HG03175 (cell line): ENCODE measurements around the gene TMC5.

Source experiments
- ATAC-seq: cut with Tn5 transposase; IDR thresholded peaks from one replicate; pipeline ENCODE4 v1.9.1; 2021; ENCODE audit warnings: mild to moderate bottlenecking, moderate library complexity; ENCODE audit not compliant: unreplicated experiment

Gene TMC5

DNA sequence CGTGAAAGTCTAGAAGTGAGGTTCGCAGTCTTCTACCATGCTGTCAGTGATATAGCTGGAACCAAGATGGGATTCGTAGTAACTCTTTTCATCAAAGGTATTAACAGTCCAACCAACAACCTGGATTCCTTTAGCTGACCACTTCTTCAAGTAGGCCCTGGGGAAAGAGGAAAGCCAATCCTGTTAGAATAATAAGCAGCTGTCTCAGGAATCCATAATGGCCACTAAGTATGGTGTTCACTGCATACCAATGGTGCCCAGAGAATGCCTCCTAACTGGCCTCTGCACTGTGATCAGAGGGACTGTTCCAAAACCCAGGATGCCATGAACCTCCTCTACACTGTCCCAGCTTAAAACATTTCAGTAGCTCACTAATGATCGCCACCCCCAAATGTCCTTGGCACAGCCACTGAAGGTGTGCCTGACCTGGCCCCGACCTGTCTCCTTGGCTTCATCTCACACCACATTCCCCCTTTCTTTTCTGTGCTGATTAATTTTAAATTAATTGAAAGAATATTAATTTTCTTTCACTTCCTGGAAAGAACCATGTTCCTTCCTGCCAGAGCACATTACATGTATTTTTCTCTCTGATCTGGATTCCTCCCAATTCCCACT, 85.9 kb downstream of the TMC5 start:
- ATAC-seq = no peak

DNA sequence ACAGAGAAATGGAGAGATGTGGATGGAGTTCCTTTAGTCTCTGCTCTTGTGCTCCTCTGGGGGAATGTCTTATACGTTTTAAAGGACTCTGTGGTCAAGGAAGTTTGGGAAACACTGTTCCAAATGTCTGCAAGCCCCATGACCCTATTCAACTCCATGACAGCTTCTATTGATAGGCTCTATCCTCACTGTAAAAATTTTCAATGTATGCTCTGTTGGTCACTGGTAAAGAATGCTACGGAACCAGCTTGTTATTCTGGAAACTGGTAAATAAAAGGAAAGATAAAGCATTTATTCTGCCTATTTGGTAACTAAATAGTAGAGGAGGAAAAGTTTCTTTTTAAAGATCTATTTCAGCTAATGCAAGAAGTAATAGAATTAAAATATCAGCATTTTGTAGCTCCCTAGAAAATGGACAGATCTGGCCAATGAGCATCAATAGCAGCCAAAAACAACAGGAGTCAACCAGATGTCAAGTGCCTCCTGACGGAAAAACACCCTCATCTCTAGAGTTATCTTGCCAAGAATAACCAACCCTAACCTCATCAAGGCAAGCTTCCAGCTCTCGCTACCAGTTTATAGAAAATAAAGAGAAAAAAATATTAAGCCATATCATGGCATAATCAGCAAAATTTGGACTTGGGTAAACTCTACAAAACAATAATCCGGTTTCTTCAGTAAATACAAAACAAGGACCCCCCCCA, 88.1 kb downstream of the TMC5 start:
- ATAC-seq = no peak

DNA sequence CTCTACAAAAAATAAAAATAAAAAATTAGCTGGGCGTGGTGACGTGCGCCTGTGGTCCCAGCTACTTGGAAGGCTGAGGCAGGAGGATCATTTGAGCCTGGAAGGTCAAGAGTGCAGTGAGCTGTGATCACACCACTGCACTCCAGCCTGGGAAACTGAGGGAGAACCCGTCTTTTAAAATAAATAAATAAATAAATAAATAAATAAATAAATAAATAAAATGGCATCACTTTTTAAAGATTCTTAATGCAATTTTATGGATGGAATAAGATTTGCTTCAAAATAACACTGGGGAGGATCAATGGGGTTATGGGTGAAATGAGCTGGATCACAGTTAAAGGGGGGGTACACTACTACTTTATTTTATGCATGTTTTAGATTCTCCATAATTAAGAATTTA, 89.3 kb downstream of the TMC5 start:
- ATAC-seq = no peak

DNA sequence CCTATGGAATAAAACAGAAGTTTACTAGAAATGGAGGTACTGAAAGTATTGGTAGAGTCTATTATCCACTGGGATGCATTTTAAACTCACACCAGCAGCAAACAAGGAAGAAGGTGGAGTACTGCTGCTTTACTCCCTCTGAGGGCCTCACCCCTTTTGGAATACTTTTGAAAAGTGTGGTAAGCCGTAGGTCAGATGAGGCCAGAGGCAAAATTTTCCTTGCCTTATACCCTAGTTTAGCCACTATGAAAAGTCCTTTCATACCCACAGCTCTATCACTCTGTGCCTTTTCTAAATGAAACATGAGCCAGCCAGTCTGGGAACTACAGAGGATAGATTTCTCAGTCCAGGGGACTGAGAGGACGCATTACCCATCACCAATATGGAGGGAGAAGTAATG, 90.2 kb downstream of the TMC5 start:
- ATAC-seq = no peak

DNA sequence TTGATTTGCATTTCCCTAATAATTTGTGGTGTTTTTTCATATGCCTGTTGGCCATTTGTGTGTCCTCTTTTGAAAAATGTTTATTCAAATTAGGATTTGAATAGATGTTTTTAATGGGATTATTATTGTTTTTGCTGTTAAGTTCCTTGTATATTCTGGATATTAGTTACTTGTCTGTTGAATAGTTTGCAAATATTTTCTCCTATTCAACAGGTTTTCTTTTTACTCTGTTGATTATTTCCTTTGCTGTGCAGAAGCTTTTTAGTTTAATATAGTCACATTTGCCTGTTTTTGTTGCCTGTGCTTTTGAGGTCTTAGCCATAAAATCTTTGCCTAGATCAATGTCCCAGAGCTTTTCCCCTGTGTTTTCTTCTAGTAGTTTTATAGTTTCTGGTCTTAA, 94.6 kb downstream of the TMC5 start:
- ATAC-seq = no peak

DNA sequence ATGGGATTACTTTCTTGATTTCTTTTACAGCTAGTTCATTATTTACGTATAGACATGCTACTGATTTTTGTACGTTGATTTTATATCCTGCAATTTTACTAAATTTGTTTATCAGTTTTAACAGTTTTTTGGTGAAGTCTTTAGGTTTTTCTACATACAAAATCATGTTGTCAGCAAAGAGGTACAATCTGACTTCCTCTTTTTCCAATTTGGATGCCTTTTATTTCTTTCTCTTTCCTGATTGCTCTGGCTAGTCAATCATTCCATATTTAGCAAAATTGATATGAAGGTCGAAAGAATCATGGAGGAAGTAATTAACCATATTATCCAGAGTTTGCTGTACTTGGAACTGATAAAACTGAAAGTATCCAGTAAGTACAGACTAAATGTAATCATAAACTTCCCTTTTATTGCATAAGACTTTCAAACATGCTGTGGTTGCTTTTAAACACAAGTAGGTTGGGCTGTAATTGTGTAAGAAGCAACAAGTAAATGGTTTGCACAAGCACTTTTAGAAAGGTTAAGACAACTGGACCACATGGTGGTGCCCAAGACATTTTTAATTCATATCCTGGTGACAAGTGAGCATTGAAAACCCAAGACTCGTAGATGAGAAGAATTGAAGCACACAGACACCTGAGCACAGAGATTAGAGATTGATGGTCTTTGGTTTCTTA, 95.8 kb downstream of the TMC5 start:
- ATAC-seq = no peak

DNA sequence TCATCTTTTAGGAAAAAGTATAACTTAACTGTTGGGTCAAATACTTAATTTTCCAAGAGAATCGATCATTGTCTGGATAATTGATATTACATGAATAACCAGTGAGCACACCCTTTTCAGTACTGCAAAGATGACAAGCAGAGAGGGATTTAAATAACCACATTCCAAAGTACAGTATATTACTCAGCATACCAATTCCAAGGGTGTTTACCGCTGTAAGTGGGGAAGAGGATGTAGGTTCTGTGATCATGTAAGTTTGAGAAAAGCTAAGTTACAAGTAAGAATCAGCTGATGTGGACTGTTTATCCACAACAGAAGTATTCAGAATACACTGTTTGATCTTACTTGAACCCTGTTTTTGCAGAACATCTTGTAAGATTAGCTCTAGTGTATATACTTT, 98.1 kb downstream of the TMC5 start:
- no peak for ATAC-seq

DNA sequence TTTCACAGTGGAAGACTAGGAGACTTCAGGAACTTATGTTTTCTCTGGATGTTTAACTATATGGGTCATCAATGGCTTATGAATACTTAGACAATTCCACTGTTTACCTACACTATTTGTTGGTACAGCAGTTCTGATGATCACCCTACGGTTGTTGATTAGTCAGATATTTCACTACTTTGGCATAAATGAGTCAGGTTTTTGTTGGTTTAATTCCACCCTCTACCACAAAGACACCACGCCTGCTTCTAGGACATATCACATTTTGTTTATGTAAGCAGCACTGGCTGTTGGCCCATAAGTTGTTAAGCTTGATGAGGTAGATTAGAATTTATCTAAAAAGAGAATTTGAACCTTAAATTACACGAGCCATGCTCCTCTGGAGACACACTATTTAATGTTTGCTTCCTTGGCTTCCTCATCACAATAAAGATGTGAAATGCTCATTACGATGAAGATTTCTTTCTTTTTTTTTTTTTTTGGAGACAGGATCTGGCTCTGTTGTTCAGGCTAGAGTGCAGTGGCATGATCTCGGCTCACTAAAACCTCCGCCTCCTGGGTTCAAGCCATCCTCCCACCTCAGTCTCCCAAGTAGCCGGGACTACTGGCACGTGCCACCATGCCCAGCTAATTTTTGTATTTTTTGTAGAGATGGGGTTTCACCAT, 99.9 kb downstream of the TMC5 start:
- ATAC-seq = no peak

DNA sequence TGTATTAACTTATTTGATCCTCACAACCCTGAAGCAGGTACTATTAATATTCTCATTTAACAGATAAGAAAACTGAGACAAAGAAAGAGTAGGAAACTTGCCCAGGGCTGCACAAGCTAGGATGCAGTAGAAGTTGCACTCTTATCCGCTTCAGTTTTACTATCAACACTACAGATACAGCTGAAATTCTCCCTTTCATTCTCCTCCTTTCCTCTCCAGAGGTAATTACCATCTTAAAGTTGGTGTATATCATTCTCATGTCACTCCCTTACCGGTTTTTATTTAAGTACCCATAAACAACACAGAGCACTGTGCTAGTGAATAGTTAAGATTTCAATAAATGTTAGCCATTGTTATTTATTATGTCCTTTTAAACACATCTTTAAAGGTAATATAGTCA, 100.7 kb downstream of the TMC5 start:
- no peak for ATAC-seq

DNA sequence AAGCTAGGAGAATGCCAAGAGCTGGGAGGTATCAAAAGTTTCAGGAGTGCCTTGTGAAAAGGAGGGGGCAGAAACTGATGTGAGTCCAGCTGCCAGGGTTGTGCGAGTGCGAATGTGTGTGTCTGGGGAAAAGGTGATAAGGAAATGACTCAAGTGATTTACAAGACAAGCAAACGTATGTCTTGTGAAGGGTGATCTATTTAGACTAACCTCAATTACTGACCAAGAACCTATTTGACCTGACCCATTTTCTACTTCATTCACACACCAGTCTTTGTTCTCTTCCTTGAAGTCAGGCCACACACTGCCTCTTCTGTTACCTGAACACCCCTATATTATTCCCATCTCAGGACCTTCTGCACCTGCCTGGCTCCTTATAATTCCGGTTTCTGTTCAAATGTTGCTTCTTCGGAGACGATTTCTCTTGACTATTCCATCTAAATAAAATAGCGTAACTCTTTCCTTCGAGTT, 103.2 kb downstream of the TMC5 start:
- ATAC-seq = no peak

DNA sequence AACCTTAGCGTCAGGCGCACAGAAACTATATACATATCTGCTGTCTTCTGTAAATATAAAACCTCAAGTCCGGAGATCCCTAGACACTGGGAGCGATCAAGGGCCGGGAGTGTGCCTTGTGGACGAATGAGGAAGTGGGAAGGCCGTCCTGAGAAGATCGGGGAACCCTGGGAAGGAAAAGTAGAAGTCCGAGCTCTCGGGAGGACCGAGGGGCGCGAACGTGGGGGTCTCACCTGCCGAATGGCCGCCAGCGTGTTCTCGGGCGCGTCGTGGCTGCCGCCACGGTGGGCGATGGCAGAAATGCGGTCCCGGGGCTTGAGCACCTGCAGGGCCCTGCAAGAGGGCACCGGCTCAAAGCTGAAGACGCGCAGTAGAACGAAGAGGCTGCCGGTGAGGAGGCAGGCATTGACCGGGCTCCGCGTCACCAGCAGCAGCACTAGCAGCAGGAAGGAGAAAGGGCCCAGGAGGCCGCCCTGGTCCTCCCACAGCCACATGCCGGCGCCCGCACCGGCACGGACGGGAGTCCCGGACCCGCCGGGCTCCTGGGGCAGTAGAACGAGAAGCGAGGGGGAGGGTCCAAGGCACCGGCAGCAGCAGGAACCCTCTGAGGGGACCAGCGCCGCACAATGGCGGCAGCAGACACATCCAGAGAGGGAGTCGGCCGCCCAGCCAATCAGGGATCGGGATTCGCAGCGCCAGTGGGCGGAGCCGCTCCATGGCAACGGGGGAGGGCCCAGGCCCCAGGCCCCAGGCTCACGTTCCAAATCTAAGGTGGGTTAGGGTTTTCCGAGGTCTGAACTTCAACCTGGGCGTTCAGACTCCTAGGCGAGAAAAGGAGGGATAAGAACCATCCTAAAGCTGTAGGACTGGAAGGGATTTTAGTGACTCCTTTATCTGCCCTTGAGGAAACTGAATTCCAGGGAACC, 104.1 kb downstream of the TMC5 start, which contains the start of gene GDE1:
Gene GDE1, minus strand, starts transcription at position 628 of the 926 bp plus-strand sequence. Its CDS starts 134 bp downstream, at position 494.
- ATAC-seq = peak; percentile 76

DNA sequence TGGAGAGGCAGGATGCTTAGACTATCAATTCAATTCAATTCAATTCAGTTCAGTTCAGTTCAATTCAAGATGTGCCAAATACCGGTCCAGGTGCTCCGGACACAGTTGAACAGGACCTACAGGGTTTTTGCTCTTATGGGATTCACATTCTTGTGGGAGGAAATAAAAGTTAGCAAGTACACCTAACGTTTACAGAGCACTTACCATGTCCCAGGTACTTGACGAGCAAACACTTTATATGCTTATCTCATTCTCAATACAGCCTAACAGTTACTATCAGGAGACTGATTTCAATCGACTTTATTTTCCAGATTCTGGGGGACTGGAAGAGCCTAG, 104.7 kb downstream of the TMC5 start:
- ATAC-seq = no peak

DNA sequence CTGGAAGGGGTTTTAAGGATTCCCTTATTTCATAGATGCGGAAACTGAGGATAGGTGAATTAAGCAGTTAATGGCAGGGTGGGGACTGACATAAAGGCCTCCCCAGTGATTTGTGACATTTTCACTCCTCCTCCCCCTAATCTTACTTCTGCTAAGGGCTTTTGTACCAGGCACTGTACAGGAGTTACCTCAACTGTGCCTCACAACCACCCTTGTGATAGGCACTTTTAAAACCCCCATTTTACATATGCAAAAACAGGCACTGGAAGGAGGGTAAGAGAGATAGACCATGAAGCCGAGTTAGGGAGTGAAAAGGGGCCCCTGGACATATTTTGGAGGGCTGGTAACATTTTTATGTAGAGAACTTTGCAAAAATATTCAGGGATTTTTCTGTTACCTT, 105.1 kb downstream of the TMC5 start:
- no peak for ATAC-seq

DNA sequence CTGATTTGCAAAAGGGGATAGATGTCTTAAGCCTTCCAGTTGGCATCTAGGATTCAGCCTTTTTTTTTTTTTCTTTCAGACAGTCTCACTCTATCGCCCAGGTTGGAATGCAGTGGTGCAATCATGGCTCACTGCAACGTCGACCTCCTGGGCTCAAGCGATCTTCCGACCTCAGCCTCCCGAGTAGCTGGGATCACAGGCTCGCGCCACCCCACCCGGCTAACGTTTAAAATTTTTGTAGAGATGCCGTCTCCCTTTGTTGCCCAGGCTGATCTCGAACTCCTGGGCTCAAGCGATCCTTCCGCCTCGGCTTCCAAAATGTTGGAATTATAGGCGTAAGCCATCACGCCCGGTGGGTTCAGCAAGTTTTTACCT, 105.5 kb downstream of the TMC5 start:
- ATAC-seq = no peak

DNA sequence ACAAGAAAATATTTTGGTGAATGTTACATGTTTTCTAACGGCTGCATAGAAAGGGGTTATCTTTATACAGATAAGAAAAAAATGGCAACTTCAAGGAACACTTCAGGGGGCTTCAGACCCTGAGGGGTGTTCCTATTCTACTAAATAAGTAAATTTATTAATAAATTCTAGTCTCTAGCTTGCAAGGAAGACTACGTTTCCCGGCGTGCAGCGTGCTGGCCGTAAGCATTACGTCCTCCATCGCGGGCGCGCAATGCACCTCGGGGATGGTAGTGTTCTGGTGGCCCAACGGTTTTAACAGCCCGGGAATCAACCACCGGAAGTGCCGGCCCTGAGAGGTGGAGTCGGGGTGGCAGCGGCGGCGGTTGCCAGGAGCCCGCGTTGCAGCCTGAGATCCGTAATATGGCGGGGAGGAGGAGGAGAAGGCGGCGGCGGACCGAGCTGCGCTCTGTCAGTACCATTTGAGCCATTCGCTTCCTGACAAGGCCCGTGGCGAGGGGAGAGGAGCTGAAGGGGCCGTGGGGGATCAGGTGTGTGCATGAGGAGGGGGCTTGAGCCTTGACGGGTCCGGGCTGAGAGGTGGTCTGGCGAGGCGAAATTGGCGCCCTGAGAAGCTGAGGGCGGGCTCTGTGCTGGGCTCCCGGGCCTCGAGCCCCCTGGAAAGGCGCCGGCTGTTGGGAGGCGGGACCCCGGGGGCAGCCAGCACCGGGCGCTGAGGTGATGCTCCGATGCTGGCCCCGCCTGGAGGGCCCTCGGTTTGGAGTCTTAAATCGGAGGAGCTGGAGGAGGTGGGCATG, 106.1 kb downstream of the TMC5 start, which contains the start of gene CCP110:
Gene CCP110, plus strand, starts transcription at position 384 of the 797 bp plus-strand sequence. CDS start 3,940 bp downstream, outside the sequence.
- peak; percentile 71 for ATAC-seq

DNA sequence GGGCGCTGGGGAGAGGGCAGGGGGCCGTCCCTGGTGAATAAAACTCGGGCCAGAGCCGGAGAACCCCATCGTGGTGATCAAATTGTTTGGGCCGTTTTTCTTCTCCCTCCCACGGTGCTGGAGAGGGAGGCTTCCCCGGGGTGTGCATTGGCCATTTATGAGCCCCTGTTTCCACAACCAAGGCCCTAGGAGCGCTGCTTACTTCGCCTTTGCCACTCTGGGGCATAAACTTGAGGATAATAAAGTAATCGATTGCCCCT, 106.6 kb downstream of the TMC5 start:
- ATAC-seq = no peak

DNA sequence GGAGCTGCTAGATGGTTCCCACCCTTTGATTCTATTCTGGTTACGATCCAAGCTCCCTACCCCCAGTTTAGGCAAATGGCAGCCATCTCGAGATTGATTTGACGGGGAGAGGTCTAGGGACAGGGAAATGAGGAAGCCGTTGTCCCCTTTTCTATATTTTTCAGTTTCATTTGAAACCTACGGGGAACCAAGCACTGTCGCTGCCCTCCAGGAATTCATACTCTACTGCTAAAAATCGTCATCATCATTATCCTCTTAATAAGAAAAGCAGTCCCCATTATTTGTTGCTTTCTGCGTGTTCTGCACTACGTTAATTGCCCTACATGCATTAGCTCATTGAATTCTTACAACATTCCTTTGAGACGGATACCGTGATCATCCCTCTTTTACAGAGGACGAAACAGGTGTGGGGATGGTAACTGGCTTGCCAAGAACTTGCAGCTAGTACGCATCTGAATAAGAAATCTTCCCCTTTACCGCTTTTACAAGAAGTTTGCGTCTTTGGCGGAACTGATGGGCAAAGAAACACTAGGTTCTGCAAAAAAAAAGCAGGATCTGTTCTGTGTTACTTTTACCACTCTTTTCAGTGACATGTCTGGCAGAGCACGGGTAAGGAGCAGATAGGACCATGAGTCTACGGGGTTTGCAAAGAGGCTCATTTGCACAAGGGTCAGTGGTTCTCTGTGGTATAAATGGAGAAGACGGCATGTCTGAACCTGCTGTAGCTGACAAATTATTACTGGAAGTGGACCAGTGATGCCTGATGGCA, 107.1 kb downstream of the TMC5 start:
- ATAC-seq = no peak

DNA sequence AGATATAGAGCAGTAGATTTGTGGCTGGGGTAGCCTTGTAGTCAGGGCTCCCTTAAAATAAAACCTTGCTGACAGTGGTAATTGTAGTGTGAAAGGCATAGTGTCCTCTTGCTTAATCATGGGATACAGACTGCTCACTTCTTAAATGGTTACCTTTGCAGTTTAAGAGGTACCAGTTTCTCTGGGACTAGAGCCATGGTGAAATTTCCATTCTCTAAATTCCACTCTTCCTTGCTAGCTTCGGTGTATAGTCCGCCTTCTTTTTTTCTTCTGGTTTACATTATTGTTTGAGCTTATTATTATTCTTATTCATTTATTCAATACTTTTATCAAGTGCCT, 107.7 kb downstream of the TMC5 start:
- ATAC-seq = no peak

DNA sequence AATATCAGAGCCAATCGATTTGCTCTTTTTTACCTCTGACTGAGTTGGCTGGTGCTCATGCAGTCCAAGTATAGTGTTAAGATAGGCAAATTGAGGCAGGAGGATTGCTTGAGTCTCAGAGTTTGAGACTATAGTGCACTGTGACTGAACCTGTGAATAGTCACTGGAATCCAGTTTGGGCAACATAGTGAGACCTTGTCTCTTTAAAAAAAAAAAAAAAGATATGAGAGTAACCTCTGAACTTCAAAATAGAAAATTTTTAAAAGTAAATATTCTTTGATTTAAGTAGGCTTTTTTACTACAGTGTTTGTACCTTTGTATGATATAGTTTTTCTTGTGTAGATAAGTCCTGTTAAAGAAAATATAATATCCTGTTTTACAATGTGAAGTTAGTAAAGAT, 109.5 kb downstream of the TMC5 start:
- no peak for ATAC-seq
